HCT116 (cell line): ENCODE data around the gene LRSAM1. TPM values are rescaled to one million over a fixed set of nuclear protein-coding genes. Genes with fewer than 3 reads are reported as not detected.

ENCODE experiments used
- ATAC-seq: fragments of 200-7000 bp; cut with Tn5 transposase; 2 replicates; pipeline ENCODE4 v1.9.1; 2020; ENCODE audit warnings: mild to moderate bottlenecking, moderate library complexity
- BruUV-seq: library from RNA; stranded (reverse); fragments of 400-500 nt; replicated peaks from 2 replicates; lab custom pipeline; 2021; lab: Mats Ljungman, UMichigan
- CTCF ChIA-PET: fragments of 300-600 bp; sonication (Branson Sonifier 250); formaldehyde crosslinking; loops from one replicate; lab custom pipeline; 2021; ENCODE audit warnings: antibody characterized with exemption; lab: Charles Lee
- POLR2A ChIA-PET: fragments of 300-600, 350-600 bp; sonication (Branson Sonifier 250); formaldehyde crosslinking; loops from one replicate; lab custom pipeline; 2021; ENCODE audit warnings: antibody characterized with exemption; lab: Charles Lee
- RAD21 ChIA-PET, 2 experiments: fragments of 300-600 bp; sonication (Branson Sonifier 250); formaldehyde crosslinking; loops; one replicate each; lab custom pipeline; 2023; ENCODE audit warnings: low total read pairs in 2 of 2; ENCODE audit not compliant: uncharacterized antibody in 2 of 2, unreplicated experiment in 2 of 2, low non-redundant PET in 1 of 2; lab: Charles Lee
- DNase-seq: peaks from one replicate; pipeline ENCODE4 v3.0.0-alpha.2; 2010; ENCODE audit warnings: low read depth, low spot score
- H2AFZ ChIP-seq: fragments of 200-600 bp; shearing (Covaris generic), sonication (generic); 2 replicates; pipeline ENCODE4 v1.6.1; 2017; ENCODE audit warnings: low read depth, mixed run types, mixed read lengths, antibody characterized with exemption, low read length; ENCODE audit not compliant: poor library complexity, severe bottlenecking
- H3K27ac ChIP-seq: 2 replicates; pipeline ENCODE4 v1.5.1; 2012; ENCODE audit warnings: low read depth, low read length
- H3K27me3 ChIP-seq: fragments of 200-600 bp; sonication (generic); 2 replicates; pipeline ENCODE4 v1.6.1; 2016; ENCODE audit warnings: mixed run types, low read length, mixed read lengths; ENCODE audit not compliant: insufficient read depth
- H3K36me3 ChIP-seq, 2 experiments: fragments of 200-500 bp in 1 of 2; fragments of 200-600 bp in 1 of 2; sonication (Bioruptor generic) in 1 of 2; sonication (generic) in 1 of 2; 2 replicates each; pipeline versions ENCODE4 v1.5.1 to v1.6.1; 2014 to 2016; ENCODE audit warnings: low read length in 2 of 2, inconsistent platforms in 1 of 2, mixed read lengths in 1 of 2, mixed run types in 1 of 2; ENCODE audit not compliant: insufficient read depth in 2 of 2, control insufficient read depth in 1 of 2
- H3K4me1 ChIP-seq, 2 experiments: fragments of 200-600 bp in 1 of 2; sonication (generic) in 1 of 2; 2 replicates each; pipeline versions ENCODE4 v1.5.1 to v1.6.1; 2012 to 2017; ENCODE audit warnings: low read length in 2 of 2, inconsistent platforms in 1 of 2, mild to moderate bottlenecking in 1 of 2, mixed read lengths in 1 of 2, mixed run types in 1 of 2, moderate library complexity in 1 of 2; ENCODE audit not compliant: insufficient read depth in 2 of 2, control insufficient read depth in 1 of 2
- H3K4me2 ChIP-seq: fragments of 200-600 bp; sonication (generic); 2 replicates; pipeline ENCODE4 v1.6.1; 2017; ENCODE audit warnings: mixed run types, low read length, mixed read lengths
- H3K4me3 ChIP-seq, 2 experiments: fragments of 200-600 bp in 1 of 2; sonication (generic) in 1 of 2; replicated peaks in 1 of 2; 2 replicates each; pipeline ENCODE4 v1.5.1; 2011 to 2016; ENCODE audit warnings: low read length in 2 of 2, control low read depth in 1 of 2, low read depth in 1 of 2, mild to moderate bottlenecking in 1 of 2, mixed read lengths in 1 of 2, mixed run types in 1 of 2
- H3K79me2 ChIP-seq: fragments of 200-600 bp; sonication (generic); 2 replicates; pipeline ENCODE4 v1.6.1; 2017; ENCODE audit warnings: mild to moderate bottlenecking, mixed run types, low read length, moderate library complexity, mixed read lengths; ENCODE audit not compliant: insufficient read depth
- H3K9ac ChIP-seq: fragments of 200-600 bp; sonication (generic); 2 replicates; pipeline ENCODE4 v1.6.1; 2016; ENCODE audit warnings: low read length, mixed read lengths
- H3K9me2 ChIP-seq: fragments of 200-600 bp; sonication (generic), shearing (Covaris generic); 2 replicates; pipeline ENCODE4 v1.6.1; 2017; ENCODE audit warnings: mixed run types, mild to moderate bottlenecking, moderate library complexity; ENCODE audit not compliant: insufficient read depth
- H3K9me3 ChIP-seq, 2 experiments: fragments of 200-500 bp in 1 of 2; fragments of 200-600 bp in 1 of 2; sonication (Bioruptor generic) in 1 of 2; sonication (generic) in 1 of 2; 2 replicates each; pipeline ENCODE4 v1.6.1; 2014 to 2017; ENCODE audit warnings: low read length in 2 of 2, mixed read lengths in 2 of 2, inconsistent platforms in 1 of 2, low read depth in 1 of 2, mild to moderate bottlenecking in 1 of 2, mixed run types in 1 of 2, moderate library complexity in 1 of 2; ENCODE audit not compliant: control insufficient read depth in 1 of 2, insufficient read depth in 1 of 2
- H4K20me1 ChIP-seq: fragments of 200-600 bp; sonication (generic), shearing (Covaris generic); 2 replicates; pipeline ENCODE4 v1.6.1; 2017; ENCODE audit warnings: mixed run types, mild to moderate bottlenecking, moderate library complexity; ENCODE audit not compliant: insufficient read depth
- CBX3 ChIP-seq: IDR thresholded peaks from 2 replicates; pipeline ENCODE4 v1.6.1; 2012; ENCODE audit warnings: low read depth
- CTCF ChIP-seq, 3 experiments: fragments of 200-600 bp in 1 of 3; sonication (generic) in 1 of 3; IDR thresholded peaks in 2 of 3; conservative IDR thresholded peaks in 1 of 3; 2 replicates each; pipeline ENCODE4 v1.5.1; 2012 to 2017; ENCODE audit warnings: low read depth in 2 of 3, low read length in 2 of 3, antibody characterized with exemption in 1 of 3, borderline replicate concordance in 1 of 3, control low read depth in 1 of 3, mild to moderate bottlenecking in 1 of 3, mixed read lengths in 1 of 3, mixed run types in 1 of 3, moderate library complexity in 1 of 3; ENCODE audit not compliant: insufficient read depth in 1 of 3
- EGR1 ChIP-seq: IDR thresholded peaks from 2 replicates; pipeline ENCODE4 v1.6.1; 2012; ENCODE audit warnings: low read depth
- MAX ChIP-seq: IDR thresholded peaks from 2 replicates; pipeline ENCODE4 v1.6.1; 2012
- POLR2A ChIP-seq: IDR thresholded peaks from 2 replicates; pipeline ENCODE4 v1.7.0; 2011; ENCODE audit warnings: borderline replicate concordance; ENCODE audit not compliant: insufficient read depth, insufficient read length; ENCODE audit errors: extremely low read depth
- POLR2AphosphoS5 ChIP-seq: IDR thresholded peaks from 2 replicates; pipeline ENCODE4 v1.6.1; 2011; ENCODE audit warnings: mild to moderate bottlenecking, low read depth, low read length, moderate library complexity
- REST ChIP-seq: IDR thresholded peaks from 2 replicates; pipeline ENCODE4 v1.6.1; 2012; ENCODE audit warnings: low read depth
- SRF ChIP-seq: IDR thresholded peaks from 2 replicates; pipeline ENCODE4 v1.6.1; 2012; ENCODE audit warnings: low read depth
- TCF7L2 ChIP-seq: IDR thresholded peaks from 2 replicates; pipeline ENCODE4 v1.7.0; 2011; ENCODE audit warnings: borderline replicate concordance, inconsistent platforms; ENCODE audit not compliant: insufficient read depth, insufficient read length; ENCODE audit errors: extremely low read depth
- YY1 ChIP-seq: IDR thresholded peaks from 2 replicates; pipeline ENCODE4 v1.6.1; 2011; ENCODE audit warnings: low read length, low read depth, moderate library complexity, mild to moderate bottlenecking; ENCODE audit not compliant: insufficient replicate concordance; ENCODE audit errors: extremely low read depth
- ZFX ChIP-seq: fragments of 450-650 bp; IDR thresholded peaks from 2 replicates; pipeline ENCODE4 v1.6.1; 2017
- ZNF274 ChIP-seq: fragments of 200-500 bp; sonication (Bioruptor generic); IDR thresholded peaks from 2 replicates; pipeline ENCODE4 v1.6.1; 2014; ENCODE audit warnings: mild to moderate bottlenecking, low read depth, low read length, inconsistent platforms
- intact Hi-C: fragments of 100-400 bp; cut with micrococcal nuclease; formaldehyde crosslinking; loops from 2 replicates; pipeline ENCODE4 v1.10.0; 2022
- total RNA-seq: library from RNA; stranded (reverse); gene quantifications from one replicate; pipeline ENCODE4 v1.2.1, GENCODE V29; 2021; ENCODE audit not compliant: unreplicated experiment

Gene LRSAM1
- total RNA-seq, 1 experiment from 2014 or later = 25.9 TPM

GRCh38 chr9:127415657-127416056, 35.7 kb upstream of the LRSAM1 start:
- Histone ChIP-seq H3K9me2 (no peaks in the 10 kb centered on the region), H3K4me2 (no peak overlapping the region), H3K79me2 (no peaks in the 10 kb centered on the region), H2AFZ (no peak overlapping the region), H3K36me3 (no peaks in the 10 kb centered on the region), H3K27ac (no peak overlapping the region), H3K4me1 (peaks cover 0 to 15% of the 10 kb centered on the region in 2 experiments; a peak in 1 of 4 replicates), H3K9ac (no peak overlapping the region), H3K4me3 (no peak overlapping the region), H4K20me1 (no peaks in the 10 kb centered on the region), H3K9me3 (no peaks in the 10 kb centered on the region), H3K27me3 (no peaks in the 10 kb centered on the region)
- DNase-seq = no peak
- no peak for ATAC-seq
- BruUV-seq = no TSS peak
- RAD21 ChIA-PET = no interaction called here
- intact Hi-C loops = no loop called here
- TF ChIP-seq TCF7L2 (no peak), CBX3 (no peak), POLR2A (no peak)
- POLR2A ChIA-PET = interaction anchor here (0.7 kb wide), 1 partner anchor 9 kb away, joined by 3 read pairs; the partner anchor contains the start of gene ZNF79
- CTCF ChIA-PET = no interaction called here

- DNase-seq = no peak
- no peak for TF ChIP-seq REST
- no peak; the same call in 1 of the 2 replicates for TF ChIP-seq POLR2AphosphoS5
- no peak for TF ChIP-seq EGR1
- TF ChIP-seq TCF7L2 = no peak
- no peak for TF ChIP-seq CBX3
- TF ChIP-seq CTCF (IDR thresholded peaks at IDR 0.05 in 2 of 3, conservative IDR thresholded peaks at IDR 0.05 in 1 of 3; ENCODE audit: borderline replicate concordance in 1 of 3, insufficient read depth in 1 of 3, low read depth in 2 of 3, low read length in 2 of 3) = no peak
- no peak for TF ChIP-seq MAX
- TF ChIP-seq SRF = no peak
- TF ChIP-seq ZFX = no peak
- TF ChIP-seq ZNF274 = no peak
- no peak for TF ChIP-seq YY1
Observed at GRCh38 chr9:127417131-127418036, 33.9 kb upstream of the LRSAM1 start.

More at GRCh38 chr9:127417131-127418036, 33.9 kb upstream of the LRSAM1 start:
- Histone ChIP-seq H3K9ac (no peak overlapping the region), H3K27ac (no peak overlapping the region), H2AFZ (no peak overlapping the region), H4K20me1 (no peaks in the 10 kb centered on the region), H3K4me1 (peaks cover 0 to 30% of the 10 kb centered on the region in 2 experiments; a peak in 2 of 4 replicates), H3K4me3 (no peak overlapping the region), H3K36me3 (no peaks in the 10 kb centered on the region), H3K9me2 (no peaks in the 10 kb centered on the region), H3K79me2 (no peaks in the 10 kb centered on the region), H3K27me3 (no peaks in the 10 kb centered on the region), H3K4me2 (no peak overlapping the region), H3K9me3 (no peaks in the 10 kb centered on the region)
- POLR2A ChIA-PET = interaction anchor here (0.8 kb wide), 1 partner anchor 20 kb away, joined by 3 read pairs; the partner anchor contains the start of gene SLC2A8
- intact Hi-C loops = no loop called here
- BruUV-seq = no TSS peak
- ATAC-seq = peak; percentile 21
- CTCF ChIA-PET = interaction anchor here (1.4 kb wide), 1 partner anchor 203 kb away, joined by 4 read pairs; no protein-coding TSS in a partner anchor
- RAD21 ChIA-PET = no interaction called here
